ENCODE results near the gene MADD. TPM values are rescaled to one million over a fixed set of nuclear protein-coding genes. Genes with fewer than 3 reads are reported as not detected.

MADD gene
- total RNA-seq, 1 donor from 2014 or later, result 24.7 TPM

DNA sequence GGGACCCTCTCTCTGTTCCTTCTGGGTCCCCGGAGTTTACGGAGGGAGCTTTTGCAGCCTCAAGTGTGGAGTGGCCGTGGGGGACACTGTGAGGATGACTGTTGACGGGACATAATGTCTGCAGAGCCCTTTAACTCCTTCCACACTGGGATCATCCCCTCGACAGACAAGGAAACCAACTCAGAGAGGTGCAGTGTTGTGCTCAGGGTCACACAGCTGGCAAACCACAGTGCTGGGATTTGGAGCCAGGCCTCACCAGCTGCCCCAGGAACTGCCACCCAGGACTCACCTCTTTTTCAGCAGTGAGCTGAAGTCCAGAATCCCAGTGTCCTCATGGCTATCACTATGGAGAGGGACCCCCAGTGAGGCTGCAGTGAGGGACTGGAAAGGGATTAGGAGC lies 77.2 kb downstream of the MADD start:
- H3K4me3 ChIP-seq (ENCODE audit: low read depth, low read length), result no peak overlapping the region
- TF ChIP-seq, protein P1, sequence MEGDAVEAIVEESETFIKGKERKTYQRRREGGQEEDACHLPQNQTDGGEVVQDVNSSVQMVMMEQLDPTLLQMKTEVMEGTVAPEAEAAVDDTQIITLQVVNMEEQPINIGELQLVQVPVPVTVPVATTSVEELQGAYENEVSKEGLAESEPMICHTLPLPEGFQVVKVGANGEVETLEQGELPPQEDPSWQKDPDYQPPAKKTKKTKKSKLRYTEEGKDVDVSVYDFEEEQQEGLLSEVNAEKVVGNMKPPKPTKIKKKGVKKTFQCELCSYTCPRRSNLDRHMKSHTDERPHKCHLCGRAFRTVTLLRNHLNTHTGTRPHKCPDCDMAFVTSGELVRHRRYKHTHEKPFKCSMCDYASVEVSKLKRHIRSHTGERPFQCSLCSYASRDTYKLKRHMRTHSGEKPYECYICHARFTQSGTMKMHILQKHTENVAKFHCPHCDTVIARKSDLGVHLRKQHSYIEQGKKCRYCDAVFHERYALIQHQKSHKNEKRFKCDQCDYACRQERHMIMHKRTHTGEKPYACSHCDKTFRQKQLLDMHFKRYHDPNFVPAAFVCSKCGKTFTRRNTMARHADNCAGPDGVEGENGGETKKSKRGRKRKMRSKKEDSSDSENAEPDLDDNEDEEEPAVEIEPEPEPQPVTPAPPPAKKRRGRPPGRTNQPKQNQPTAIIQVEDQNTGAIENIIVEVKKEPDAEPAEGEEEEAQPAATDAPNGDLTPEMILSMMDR (conservative IDR thresholded peaks at IDR 0.05; ENCODE audit: low read depth, low read length), result no peak
- no peak for DNase-seq (ENCODE audit: low read depth)

DNA sequence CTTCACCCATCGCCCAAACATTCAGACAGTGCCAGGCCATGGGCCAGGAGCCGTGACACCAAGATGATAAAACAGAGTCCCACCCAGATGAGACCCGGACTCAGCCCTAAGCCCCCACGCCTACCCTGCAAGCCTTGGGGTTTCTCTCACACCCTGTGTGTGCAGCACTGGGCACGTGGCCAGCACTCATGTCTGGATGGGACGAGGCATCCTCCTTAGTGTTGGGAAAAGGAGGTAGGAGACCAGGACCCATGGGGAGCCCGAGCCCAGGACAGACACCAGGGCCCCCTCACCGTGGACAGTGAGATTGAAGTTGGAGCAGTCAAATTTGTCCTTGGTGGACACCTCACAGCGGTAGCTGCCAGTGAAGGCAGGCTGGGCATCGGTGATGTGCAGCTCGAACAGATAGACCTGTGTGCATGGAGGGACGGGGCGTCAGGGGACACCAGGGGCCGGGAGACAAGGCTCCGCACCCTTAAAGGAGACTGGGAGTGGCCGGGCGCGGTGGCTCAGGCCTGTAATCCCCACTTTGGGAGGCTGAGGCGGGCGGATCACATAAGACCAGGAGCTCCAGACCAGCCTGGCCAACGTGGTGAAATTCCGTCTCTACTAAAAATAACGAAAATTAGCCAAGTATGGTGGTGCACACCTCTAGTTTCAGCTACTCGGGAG lies 78.3 kb downstream of the MADD start:
- TF ChIP-seq, protein P1 (conservative IDR thresholded peaks at IDR 0.05; ENCODE audit: low read depth, low read length), result no peak
- DNase-seq (ENCODE audit: low read depth), result no peak
- no peak overlapping the region for H3K4me3 ChIP-seq (ENCODE audit: low read depth, low read length)

DNA sequence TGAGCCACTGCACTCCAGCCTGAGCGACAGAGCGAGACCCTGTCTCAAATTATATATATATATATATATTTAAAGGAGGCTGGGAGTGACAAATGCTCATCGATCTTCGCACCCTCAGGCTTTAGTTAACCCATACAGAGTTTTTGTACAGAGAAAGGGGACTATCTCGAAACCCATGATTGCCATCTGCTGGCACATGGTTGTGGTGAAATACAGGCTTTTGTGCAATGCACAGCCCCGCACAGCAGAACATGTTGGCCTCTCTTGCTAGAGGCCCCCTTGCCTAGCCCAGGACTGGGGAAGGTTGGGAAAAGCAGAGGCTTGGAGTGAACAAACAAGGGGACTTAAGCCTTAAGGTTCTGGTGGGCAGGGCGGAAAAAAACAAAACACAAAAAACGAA lies 78.9 kb downstream of the MADD start:
- no peak for DNase-seq (ENCODE audit: low read depth)
- TF ChIP-seq, protein P1 (conservative IDR thresholded peaks at IDR 0.05; ENCODE audit: low read depth, low read length), result peak; percentile 54
- H3K4me3 ChIP-seq (ENCODE audit: low read depth, low read length), result no peak overlapping the region

DNA sequence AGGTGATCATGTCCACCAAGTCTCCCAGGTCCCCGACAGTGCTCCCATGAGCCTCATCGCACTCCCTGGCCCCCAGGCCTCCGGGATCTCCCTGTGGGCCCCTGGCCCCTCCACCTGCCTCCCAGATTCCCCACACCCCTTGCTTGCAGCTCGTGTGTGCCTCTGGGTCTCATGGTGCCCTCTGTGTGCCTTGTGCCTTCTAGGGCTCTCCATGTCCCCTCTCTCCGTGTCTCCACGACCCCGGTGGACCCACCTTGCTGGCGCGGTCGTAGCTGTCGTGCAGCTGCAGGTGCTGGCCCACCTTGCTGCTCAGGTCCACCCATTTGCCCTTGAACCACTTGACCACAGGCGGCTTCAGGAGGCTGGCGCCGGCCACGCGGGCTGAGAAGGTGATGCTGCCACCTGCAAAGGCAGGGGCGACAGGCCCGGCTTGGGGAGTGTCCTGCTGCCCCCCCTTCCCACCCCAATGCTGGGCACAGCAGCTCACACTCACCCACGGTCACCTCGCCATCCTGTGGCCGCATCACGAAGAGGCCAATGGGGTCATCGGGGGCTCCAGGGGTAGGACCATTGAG lies 79.7 kb downstream of the MADD start:
- TF ChIP-seq, protein P1 (conservative IDR thresholded peaks at IDR 0.05; ENCODE audit: low read depth, low read length), result no peak
- DNase-seq (ENCODE audit: low read depth), result no peak
- no peak overlapping the region for H3K4me3 ChIP-seq (ENCODE audit: low read depth, low read length)

DNA sequence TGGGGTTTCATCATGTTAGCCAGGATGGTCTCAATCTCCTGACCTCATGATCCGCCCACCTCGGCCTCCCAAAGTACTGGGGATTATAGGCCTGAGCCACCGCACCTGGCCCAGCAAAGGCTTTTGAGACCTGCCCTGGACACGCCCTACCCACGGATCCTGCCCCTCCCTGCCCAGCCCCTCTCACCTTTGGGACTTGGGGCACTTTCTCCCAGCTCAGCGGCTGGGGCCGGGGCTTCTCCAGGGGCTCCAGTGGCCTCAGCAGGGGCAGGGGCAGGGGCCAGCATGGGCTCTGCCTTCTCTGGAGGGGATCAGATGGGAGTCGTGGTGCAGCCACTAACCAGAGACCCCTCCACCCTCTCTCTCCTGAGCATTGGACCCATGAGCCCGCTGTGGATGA lies 80.4 kb downstream of the MADD start:
- TF ChIP-seq, protein P1 (conservative IDR thresholded peaks at IDR 0.05; ENCODE audit: low read depth, low read length), result no peak
- no peak overlapping the region for H3K4me3 ChIP-seq (ENCODE audit: low read depth, low read length)

DNA sequence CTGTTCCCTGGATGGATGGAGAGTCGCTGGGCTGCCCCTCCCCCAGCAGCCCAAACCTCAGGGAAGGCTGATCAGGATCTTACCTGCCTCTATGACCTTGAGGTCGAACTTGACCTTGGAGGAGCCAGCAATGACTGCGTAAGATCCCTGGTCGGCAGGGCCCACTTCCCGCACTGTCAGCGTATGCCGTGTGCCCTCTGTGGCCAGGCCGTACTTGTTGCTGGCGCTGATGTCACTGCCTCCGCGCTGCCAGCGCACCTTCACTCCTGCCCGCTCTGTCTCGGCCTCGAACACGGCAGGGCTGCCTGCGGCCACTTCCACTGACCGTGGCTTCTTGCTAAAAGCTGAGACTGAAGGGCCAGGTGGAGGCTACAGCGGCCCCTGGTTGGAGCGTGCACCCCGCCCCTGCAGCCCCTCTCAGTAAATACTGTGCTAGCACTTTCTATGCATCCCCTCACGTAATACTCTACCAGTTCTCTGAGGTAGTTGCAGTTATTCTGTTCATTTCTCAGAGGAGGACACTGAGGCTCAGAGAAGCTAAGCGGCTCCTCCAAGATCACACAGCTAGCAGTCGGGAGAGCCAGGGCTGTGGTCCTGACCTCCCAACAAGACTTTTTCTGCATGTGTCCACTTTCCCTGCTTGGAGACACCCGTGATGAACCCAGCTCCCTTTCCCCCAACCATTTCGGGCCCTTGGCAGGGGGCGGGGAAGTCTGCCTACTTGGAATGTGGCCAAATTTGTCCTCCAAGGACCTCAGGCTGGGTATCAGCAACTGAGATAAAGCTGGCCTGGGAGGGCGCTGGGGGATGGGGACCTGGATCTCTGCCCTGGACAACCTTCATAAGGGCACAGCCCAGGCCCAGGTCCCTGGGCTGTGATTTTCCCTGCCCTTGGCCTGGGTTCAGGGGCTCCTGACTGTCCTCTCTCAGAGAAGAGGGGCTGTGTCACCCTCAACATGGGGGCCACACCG lies 81.5 kb downstream of the MADD start:
- TF ChIP-seq, protein P1 (conservative IDR thresholded peaks at IDR 0.05; ENCODE audit: low read depth, low read length), result no peak
- no peak overlapping the region for H3K4me3 ChIP-seq (ENCODE audit: low read depth, low read length)
- no peak for DNase-seq (ENCODE audit: low read depth)

More for the DNA sequence above, 80.4 kb downstream of the MADD start:
- DNase-seq (ENCODE audit: low read depth), result no peak
